DND-41 (cell line): ENCODE measurements around the gene CEP192.

Experiments used
- ATAC-seq: fragments of 200-7000 bp; cut with Tn5 transposase; 3 replicates; pipeline ENCODE4 v1.9.1; 2021; ENCODE audit warnings: low read depth; ENCODE audit not compliant: insufficient read depth
- DNase-seq: peaks from one replicate; pipeline ENCODE4 v3.0.0-alpha.2; 2020
- H2AFZ ChIP-seq: 2 replicates; pipeline ENCODE4 v1.6.0; 2012; ENCODE audit warnings: low read depth, low read length
- H3K27ac ChIP-seq: 2 replicates; pipeline ENCODE4 v1.5.1; 2012; ENCODE audit warnings: low read length, inconsistent platforms
- H3K27me3 ChIP-seq: fragments of 200-600 bp; sonication (generic); 2 replicates; pipeline ENCODE4 v1.6.0; 2012; ENCODE audit warnings: low read length, mild to moderate bottlenecking, inconsistent platforms; ENCODE audit not compliant: insufficient read depth, poor library complexity
- H3K36me3 ChIP-seq: 2 replicates; pipeline ENCODE4 v1.5.1; 2012; ENCODE audit warnings: low read length, inconsistent platforms; ENCODE audit not compliant: insufficient read depth
- H3K4me1 ChIP-seq: 2 replicates; pipeline ENCODE4 v1.5.1; 2012; ENCODE audit warnings: mild to moderate bottlenecking, low read length; ENCODE audit not compliant: insufficient read depth
- H3K4me2 ChIP-seq: 2 replicates; pipeline ENCODE4 v1.6.0; 2012; ENCODE audit warnings: mild to moderate bottlenecking, moderate library complexity, low read length, inconsistent platforms; ENCODE audit not compliant: insufficient read depth
- H3K4me3 ChIP-seq, 2 experiments: fragments of 200-600 bp in 1 of 2; shearing (Covaris generic) in 1 of 2; 2 replicates each; pipeline ENCODE4 v1.5.1; 2012 to 2016; ENCODE audit warnings: inconsistent platforms in 2 of 2, low read length in 2 of 2, mild to moderate bottlenecking in 2 of 2, low read depth in 1 of 2, moderate library complexity in 1 of 2
- H3K79me2 ChIP-seq: 2 replicates; pipeline ENCODE4 v1.6.0; 2012; ENCODE audit warnings: low read length, inconsistent platforms; ENCODE audit not compliant: insufficient read depth
- H3K9ac ChIP-seq: 2 replicates; pipeline ENCODE4 v1.6.0; 2012; ENCODE audit warnings: low read depth, mild to moderate bottlenecking, inconsistent platforms, low read length, moderate library complexity
- H3K9me3 ChIP-seq: 2 replicates; pipeline ENCODE4 v1.5.1; 2012; ENCODE audit warnings: low read length, moderate library complexity, mild to moderate bottlenecking, inconsistent platforms; ENCODE audit not compliant: insufficient read depth, severe bottlenecking
- H4K20me1 ChIP-seq: 2 replicates; pipeline ENCODE4 v1.6.0; 2012; ENCODE audit warnings: low read length; ENCODE audit not compliant: insufficient read depth
- CTCF ChIP-seq: IDR thresholded peaks from 2 replicates; pipeline ENCODE4 v1.5.1; 2012; ENCODE audit warnings: borderline replicate concordance, low read length, moderate library complexity, mild to moderate bottlenecking; ENCODE audit not compliant: poor library complexity, severe bottlenecking; ENCODE audit errors: extremely low read depth
- EZH2 ChIP-seq: IDR thresholded peaks from 3 replicates; pipeline ENCODE4 v1.6.1; 2012; ENCODE audit warnings: borderline replicate concordance, low read depth, mild to moderate bottlenecking, moderate library complexity, low read length, inconsistent platforms; ENCODE audit not compliant: severe bottlenecking

The CEP192 gene

GRCh38 chr18:12990123-12990475, 1.1 kb upstream of the CEP192 start:
- Histone ChIP-seq H3K79me2 (peaks cover 48% of the 10 kb centered on the region), H2AFZ (peak overlapping the region; percentile 83), H3K4me1 (peaks cover 36% of the 10 kb centered on the region), H3K4me3 (peak overlapping the region; percentile 77 to 86; a peak in 3 of 4 replicates), H3K27ac (peak overlapping the region; percentile 96), H3K9me3 (no peaks in the 10 kb centered on the region), H3K4me2 (peak overlapping the region; percentile 62), H4K20me1 (peaks cover 28% of the 10 kb centered on the region), H3K36me3 (peaks cover 24% of the 10 kb centered on the region), H3K27me3 (no peaks in the 10 kb centered on the region), H3K9ac (peak overlapping the region; percentile 84)
- ATAC-seq (no peak), DNase-seq (peak; percentile 30)
- TF ChIP-seq CTCF (no peak), EZH2 (no peak)

GRCh38 chr18:12990641-12990966, 558 bp upstream of the CEP192 start:
- no peak for DNase-seq
- Histone ChIP-seq H3K4me2 (peak overlapping the region; percentile 62), H2AFZ (peak overlapping the region; percentile 83), H3K36me3 (peaks cover 24% of the 10 kb centered on the region), H3K27me3 (no peaks in the 10 kb centered on the region), H3K4me1 (peaks cover 40% of the 10 kb centered on the region), H3K9ac (peak overlapping the region; percentile 84), H3K4me3 (peak overlapping the region; percentile 77 to 86; a peak in 3 of 4 replicates), H3K27ac (peak overlapping the region; percentile 96), H4K20me1 (peaks cover 32% of the 10 kb centered on the region), H3K9me3 (no peaks in the 10 kb centered on the region), H3K79me2 (peaks cover 53% of the 10 kb centered on the region)
- TF ChIP-seq CTCF (no peak), EZH2 (no peak)
- ATAC-seq = peak; percentile 2

GRCh38 chr18:12991821-12992179, 638 bp downstream of the CEP192 start:
- Histone ChIP-seq H3K27ac (peak overlapping the region; percentile 86), H3K4me1 (peaks cover 50% of the 10 kb centered on the region), H3K4me2 (peak overlapping the region; percentile 79), H3K9me3 (no peaks in the 10 kb centered on the region), H3K79me2 (peaks cover 65% of the 10 kb centered on the region), H3K9ac (peak overlapping the region; percentile 84), H4K20me1 (peaks cover 44% of the 10 kb centered on the region), H3K36me3 (peaks cover 23% of the 10 kb centered on the region), H3K4me3 (peak overlapping the region; percentile 77 to 86), H3K27me3 (no peaks in the 10 kb centered on the region), H2AFZ (peak overlapping the region; percentile 84)
- DNase-seq (no peak), ATAC-seq (no peak)
- TF ChIP-seq EZH2 (no peak), CTCF (no peak)

- Histone ChIP-seq H3K4me2 (peak overlapping the region; percentile 79), H4K20me1 (peaks cover 58% of the 10 kb centered on the region), H3K27ac (0 out of 2 replicates have a peak overlapping the region, but pooled peaks have one; percentile 34), H3K9ac (no peak overlapping the region), H3K27me3 (no peaks in the 10 kb centered on the region), H2AFZ (no peak overlapping the region), H3K36me3 (peaks cover 18% of the 10 kb centered on the region), H3K4me1 (peaks cover 59% of the 10 kb centered on the region), H3K4me3 (peak overlapping the region in 1 of 2 experiments; percentile 86; a peak in 1 of 4 replicates), H3K79me2 (peaks cover 82% of the 10 kb centered on the region), H3K9me3 (no peaks in the 10 kb centered on the region)
- DNase-seq = no peak
- ATAC-seq = no peak
- no peak for TF ChIP-seq CTCF
- TF ChIP-seq EZH2 = no peak
Measured at GRCh38 chr18:12993439-12993838, 2.3 kb downstream of the CEP192 start.
